Pancreas (tissue), 10 donors: ENCODE results near the gene BCL10. TPM values are rescaled to one million over a fixed set of nuclear protein-coding genes. Genes with fewer than 3 reads are reported as not detected.

Experiments
- ATAC-seq, 4 donors: fragments of 200-7000 bp; cut with Tn5 transposase; one replicate each; pipeline versions ENCODE4 v1.8.0 to v1.9.1; 2020; ENCODE audit warnings: mild to moderate bottlenecking in 4 of 4, moderate library complexity in 4 of 4
- DNase-seq, 6 donors: peaks; one replicate each; pipeline ENCODE4 v3.0.0-alpha.2; 2020
- FAIRE-seq: peaks from 2 replicates; lab custom pipeline; 2012; peaks lifted over from hg19 to GRCh38; lab: Jason Lieb, UNC
- H3K27ac ChIP-seq, 4 donors: fragments of 200-600 bp; sonication (generic); 1 replicate in 3 of 4; 2 replicates in 1 of 4; pipeline versions ENCODE4 v1.5.0 to v1.8.0; 2020
- H3K27me3 ChIP-seq, 4 donors: fragments of 200-600 bp; one replicate each; pipeline ENCODE4 v1.8.0; 2021
- H3K36me3 ChIP-seq, 3 donors: fragments of 200-600 bp; sonication (generic) in 1 of 3; one replicate each; pipeline versions ENCODE4 v1.5.0 to v1.8.0; 2020 to 2021
- H3K4me1 ChIP-seq, 3 donors: fragments of 200-600 bp; one replicate each; pipeline ENCODE4 v1.8.0; 2021
- H3K4me3 ChIP-seq, 4 donors: fragments of 200-600 bp; sonication (generic) in 2 of 4; one replicate each; pipeline versions ENCODE4 v1.5.0 to v1.8.0; 2020 to 2021
- H3K9me3 ChIP-seq, 4 donors: fragments of 200-600 bp; one replicate each; pipeline ENCODE4 v1.8.0; 2021
- CTCF ChIP-seq, 4 donors: fragments of 200-600 bp; sonication (generic) in 3 of 4; IDR thresholded peaks; one replicate each; pipeline versions ENCODE4 v1.5.0 to v1.8.0; 2021; ENCODE audit warnings: antibody characterized with exemption in 4 of 4
- WGBS, 2 donors: extraction: QIAGEN DNeasy Blood & Tissue Kit; methylation state at CpG; one replicate each; pipeline ENCODE4 v1.1.7; 2013; 5-methylcytosine and 5-hydroxymethylcytosine counted together
- intact Hi-C, 3 donors: fragments of 100-400 bp; cut with DNase I; formaldehyde crosslinking; loops; one replicate each; pipeline versions ENCODE4 v1.11.1 to v1.14.2; 2022
- polyA plus RNA-seq, 2 donors: library from polyadenylated mRNA; stranded (reverse); fragments of 200-250 nt; gene quantifications; one replicate each; pipeline ENCODE4 v1.2.3, GENCODE V29; 2013
- total RNA-seq, 6 donors: library from RNA; stranded (reverse); fragmentation: NEBNext Ultra II Directional in 4 of 6; extraction: Animal tissue kit (Norgen Biotek cat#: 25700) in 4 of 6; gene quantifications; one replicate each; pipeline versions ENCODE4 v1.2.1 to v1.2.4, GENCODE V29; 2021 to 2023
- donor health status: healthy with polysubstance abuse.
- donor health status: DM: no; HTN: no; CAD: no; lungs with moderate emphysema.
- donor health status: DM: no; HTN: no; CAD: no.
- donor health status: control.
- donor health status: control.
- donor health status: Bipolar disorder and iron deficiency.
- donor health status: DM: yes; HTN: yes; CAD: no.
- donor health status: DM: no; HTN: no; CAD: no.
- donor health status: DM: no; HTN: no; CAD: no.
- donor health status: DM: yes; HTN: yes; CAD: no.

Gene BCL10
- total and polyA plus RNA-seq, 8 donors = 3.2 to 16.9 (median 7.6) TPM

- no peak for TF ChIP-seq CTCF (IDR thresholded peaks at IDR 0.05)
- Histone ChIP-seq H3K4me3 (no peak overlapping the region), H3K36me3 (no peaks in the 10 kb centered on the region), H3K9me3 (no peaks in the 10 kb centered on the region), H3K4me1 (peaks cover 0 to 13% (median 0%) of the 10 kb centered on the region in 3 donors), H3K27me3 (no peaks in the 10 kb centered on the region), H3K27ac (no peak overlapping the region)
- 74 to 81% methylated on average over 1 of the region's 1 CpG for WGBS, 2 donors
- DNase-seq (no peak), FAIRE-seq (no peak), ATAC-seq (no peak)
- intact Hi-C loops = no loop called here
Observed at GRCh38 chr1:85237613-85238012, 38.8 kb downstream of the BCL10 start.

- peak in 2 of 4 donors; percentile 43 to 62 for ATAC-seq
- DNase-seq = no peak
Observed at GRCh38 chr1:85230305-85230977, 46.0 kb downstream of the BCL10 start.

GRCh38 chr1:85229574-85230097 lies 46.8 kb downstream of the BCL10 start:
- DNase-seq (no peak), ATAC-seq (peak; percentile 20 to 51 (median 50)), FAIRE-seq (no peak)
- 46 to 54% methylated on average over 6 of the region's 6 CpGs for WGBS, 2 donors
- Histone ChIP-seq H3K4me1 (peaks cover 14 to 22% (median 21%) of the 10 kb centered on the region in 3 donors), H3K9me3 (no peaks in the 10 kb centered on the region), H3K4me3 (no peak overlapping the region), H3K27me3 (no peaks in the 10 kb centered on the region), H3K36me3 (no peaks in the 10 kb centered on the region), H3K27ac (peak overlapping the region in 1 of 4 donors; percentile 33)
- intact Hi-C loops = no loop called here
- no peak for TF ChIP-seq CTCF (IDR thresholded peaks at IDR 0.05)

More at GRCh38 chr1:85230305-85230977, 46.0 kb downstream of the BCL10 start:
- Histone ChIP-seq H3K4me1 (peaks cover 11 to 14% (median 14%) of the 10 kb centered on the region in 3 donors), H3K9me3 (no peaks in the 10 kb centered on the region), H3K27ac (no peak overlapping the region), H3K4me3 (no peak overlapping the region), H3K27me3 (no peaks in the 10 kb centered on the region), H3K36me3 (no peaks in the 10 kb centered on the region)
- WGBS, 2 donors = 79% methylated on average over 8 of the region's 8 CpGs
- intact Hi-C loops = no loop called here
- FAIRE-seq = no peak
- no peak for TF ChIP-seq CTCF (IDR thresholded peaks at IDR 0.05)

GRCh38 chr1:85228972-85229371 lies 47.5 kb downstream of the BCL10 start:
- no peaks in the 10 kb centered on the region for H3K27me3 ChIP-seq
- intact Hi-C loops = no loop called here
- ATAC-seq = no peak
- H3K4me1 ChIP-seq = peaks cover 21 to 29% (median 27%) of the 10 kb centered on the region in 3 donors
- no peak overlapping the region for H3K27ac ChIP-seq
- 0 to 42% methylated on average over 1 of the region's 1 CpG for WGBS, 2 donors
- H3K9me3 ChIP-seq = no peaks in the 10 kb centered on the region
- no peak for DNase-seq
- H3K4me3 ChIP-seq = no peak overlapping the region
- FAIRE-seq = no peak
- TF ChIP-seq CTCF (IDR thresholded peaks at IDR 0.05) = no peak
- H3K36me3 ChIP-seq = no peaks in the 10 kb centered on the region
